Measurements from ENCODE around the gene OLA1. TPM values are rescaled to one million over a fixed set of nuclear protein-coding genes. Genes with fewer than 3 reads are reported as not detected.
A peak's percentile ranks its signal among the peaks of the same experiment; 100 is the strongest.

Gene OLA1
- polyA plus RNA-seq, 1 experiment, result 36.7 TPM

GRCh38 chr2:174035981-174036742 is 212.2 kb downstream of the OLA1 start:
- ChIA-PET POLR2A (no interaction called here), CTCF (interaction anchor here (1.8 kb wide), 1 partner anchor 9 kb away, joined by 5 read pairs; no protein-coding TSS in a partner anchor)
- TF ChIP-seq CTCF (IDR thresholded peaks at IDR 0.05; ENCODE audit: insufficient read depth, low read depth, low read length), result peak; percentile 12; the same call in 1 of the 2 replicates
- DNase-seq (ENCODE audit: low read depth), result no peak
- H3K4me3 ChIP-seq (ENCODE audit: low read depth, low read length), result no peak overlapping the region
- no peaks in the 10 kb centered on the region for H3K27me3 ChIP-seq (ENCODE audit: control insufficient read depth, insufficient read depth, low read length)
- no peaks in the 10 kb centered on the region for H3K36me3 ChIP-seq (ENCODE audit: control insufficient read depth, insufficient read depth, low read length)

GRCh38 chr2:174035117-174035635 is 213.2 kb downstream of the OLA1 start:
- CTCF ChIA-PET, result interaction anchor here (0.6 to 1.5 kb wide), 2 partner anchors 53 to 65 kb away, joined by 3 read pairs; no protein-coding TSS in a partner anchor
- Histone ChIP-seq H3K4me3 (ENCODE audit: low read depth, low read length) (no peak overlapping the region), H3K27me3 (ENCODE audit: control insufficient read depth, insufficient read depth, low read length) (no peaks in the 10 kb centered on the region), H3K36me3 (ENCODE audit: control insufficient read depth, insufficient read depth, low read length) (no peaks in the 10 kb centered on the region)
- TF ChIP-seq CTCF (IDR thresholded peaks at IDR 0.05; ENCODE audit: insufficient read depth, low read depth, low read length), result no peak
- no peak for DNase-seq (ENCODE audit: low read depth)
- POLR2A ChIA-PET, result no interaction called here

GRCh38 chr2:174033163-174033550 is 215.2 kb downstream of the OLA1 start:
- no peak overlapping the region for H3K4me3 ChIP-seq (ENCODE audit: low read depth, low read length)
- DNase-seq (ENCODE audit: low read depth), result no peak
- CTCF ChIA-PET, result interaction anchor here (0.6 kb wide), 1 partner anchor 661 kb away, joined by 3 read pairs; no protein-coding TSS in a partner anchor
- TF ChIP-seq CTCF (IDR thresholded peaks at IDR 0.05; ENCODE audit: insufficient read depth, low read depth, low read length), result no peak
- POLR2A ChIA-PET, result no interaction called here
- no peaks in the 10 kb centered on the region for H3K36me3 ChIP-seq (ENCODE audit: control insufficient read depth, insufficient read depth, low read length)
- no peaks in the 10 kb centered on the region for H3K27me3 ChIP-seq (ENCODE audit: control insufficient read depth, insufficient read depth, low read length)

- H3K4me3 ChIP-seq (ENCODE audit: low read depth, low read length), result no peak overlapping the region
- CTCF ChIA-PET, result no interaction called here
- DNase-seq (ENCODE audit: low read depth), result no peak
- POLR2A ChIA-PET, result no interaction called here
- H3K36me3 ChIP-seq (ENCODE audit: control insufficient read depth, insufficient read depth, low read length), result no peaks in the 10 kb centered on the region
- no peak for TF ChIP-seq CTCF (IDR thresholded peaks at IDR 0.05; ENCODE audit: insufficient read depth, low read depth, low read length)
- H3K27me3 ChIP-seq (ENCODE audit: control insufficient read depth, insufficient read depth, low read length), result no peaks in the 10 kb centered on the region
Measured at GRCh38 chr2:174031226-174031625, 217.1 kb downstream of the OLA1 start.

GRCh38 chr2:174028935-174029334 is 219.4 kb downstream of the OLA1 start:
- H3K27me3 ChIP-seq (ENCODE audit: control insufficient read depth, insufficient read depth, low read length), result no peaks in the 10 kb centered on the region
- H3K4me3 ChIP-seq (ENCODE audit: low read depth, low read length), result no peak overlapping the region
- no peak for TF ChIP-seq CTCF (IDR thresholded peaks at IDR 0.05; ENCODE audit: insufficient read depth, low read depth, low read length)
- no peaks in the 10 kb centered on the region for H3K36me3 ChIP-seq (ENCODE audit: control insufficient read depth, insufficient read depth, low read length)
- ChIA-PET POLR2A (no interaction called here), CTCF (interaction anchor here (1.6 kb wide), 1 partner anchor 12 kb away, joined by 4 read pairs; no protein-coding TSS in a partner anchor)
- no peak for DNase-seq (ENCODE audit: low read depth)

Data from BJ (cell line).